PC-9 (cell line): ENCODE results near the gene CTNNA3. TPM values are rescaled to one million over a fixed set of nuclear protein-coding genes. Genes with fewer than 3 reads are reported as not detected.

Experiments
- BruUV-seq: library from RNA; stranded (reverse); fragments of 400-500 nt; replicated peaks from 2 replicates; lab custom pipeline; 2021; lab: Mats Ljungman, UMichigan
- CTCF ChIA-PET: fragments of 300-600 bp; sonication (Branson Sonifier 250); formaldehyde crosslinking; loops from one replicate; lab custom pipeline; 2022; ENCODE audit warnings: antibody characterized with exemption; lab: Charles Lee
- POLR2A ChIA-PET: fragments of 300-600 bp; sonication (Branson Sonifier 250); formaldehyde crosslinking; loops from one replicate; lab custom pipeline; 2022; ENCODE audit warnings: antibody characterized with exemption; ENCODE audit not compliant: unreplicated experiment; lab: Charles Lee
- DNase-seq, 2 experiments: peaks; one replicate each; pipeline versions ENCODE4 v3.0.0 to v3.0.0-alpha.2; 2015 to 2022; ENCODE audit warnings: mixed read lengths in 1 of 2
- H2AFZ ChIP-seq: fragments of 200-600 bp; sonication (generic); 2 replicates; pipeline ENCODE4 v1.8.1; 2017; ENCODE audit warnings: antibody characterized with exemption
- H3F3A ChIP-seq: fragments of 200-600 bp; sonication (generic); 2 replicates; pipeline ENCODE4 v1.8.1; 2017; ENCODE audit warnings: antibody characterized with exemption, mild to moderate bottlenecking, low read depth; ENCODE audit not compliant: insufficient read depth
- H3K27ac ChIP-seq: fragments of 200-600 bp; sonication (generic); 2 replicates; pipeline ENCODE4 v1.6.1; 2016; ENCODE audit warnings: mixed run types
- H3K27me3 ChIP-seq: fragments of 200-600 bp; sonication (generic); 2 replicates; pipeline ENCODE4 v1.6.1; 2016; ENCODE audit warnings: low read depth, mixed run types; ENCODE audit not compliant: insufficient read depth
- H3K36me3 ChIP-seq: fragments of 200-600 bp; sonication (generic); 2 replicates; pipeline ENCODE4 v1.6.1; 2016; ENCODE audit warnings: low read depth, mixed run types
- H3K4me1 ChIP-seq: fragments of 200-600 bp; sonication (generic); replicated peaks from 2 replicates; pipeline ENCODE4 v1.6.1; 2016; ENCODE audit warnings: mixed run types; ENCODE audit not compliant: insufficient read depth
- H3K4me2 ChIP-seq: fragments of 200-600 bp; sonication (generic); 2 replicates; pipeline ENCODE4 v1.6.1; 2017; ENCODE audit warnings: mixed run types
- H3K4me3 ChIP-seq: fragments of 200-600 bp; sonication (generic); 2 replicates; pipeline ENCODE4 v1.6.1; 2016; ENCODE audit warnings: mixed run types
- H3K79me2 ChIP-seq: fragments of 200-600 bp; sonication (generic); 2 replicates; pipeline ENCODE4 v1.6.1; 2017; ENCODE audit warnings: low read depth, mixed run types
- H3K9me2 ChIP-seq: fragments of 200-600 bp; sonication (generic); 2 replicates; pipeline ENCODE4 v1.8.1; 2017; ENCODE audit warnings: mild to moderate bottlenecking; ENCODE audit not compliant: insufficient read depth
- H3K9me3 ChIP-seq: fragments of 200-600 bp; sonication (generic); 2 replicates; pipeline ENCODE4 v1.8.1; 2016; ENCODE audit warnings: low read depth; ENCODE audit not compliant: insufficient read depth
- H4K20me1 ChIP-seq: fragments of 200-600 bp; sonication (generic); 2 replicates; pipeline ENCODE4 v1.8.1; 2017; ENCODE audit not compliant: insufficient read depth
- CTCF ChIP-seq: fragments of 200-600 bp; sonication (generic); conservative IDR thresholded peaks from 2 replicates; pipeline ENCODE4 v1.6.1; 2017; ENCODE audit warnings: mixed run types, antibody characterized with exemption, mild to moderate bottlenecking, moderate library complexity
- EZH2 ChIP-seq: fragments of 200-600 bp; sonication (generic); IDR thresholded peaks from 2 replicates; pipeline ENCODE4 v1.8.0; 2017; ENCODE audit warnings: antibody characterized with exemption, low read depth
- intact Hi-C: fragments of 100-400 bp; cut with micrococcal nuclease; formaldehyde crosslinking; loops from one replicate; pipeline ENCODE4 v1.10.0; 2022; ENCODE audit not compliant: unreplicated experiment
- total RNA-seq: library from RNA; stranded (reverse); gene quantifications from 2 replicates; pipeline ENCODE4 v1.2.3, GENCODE V29; 2021

The CTNNA3 gene
- total RNA-seq, 1 experiment from 2014 or later = not detected

GRCh38 chr10:66183028-66183427 lies 1513.0 kb downstream of the CTNNA3 start:
- POLR2A ChIA-PET = interaction anchor here (0.6 kb wide), 1 partner anchor 1783 kb away, joined by 3 read pairs; no protein-coding TSS in a partner anchor
- no peak overlapping the region for H2AFZ ChIP-seq
- no peaks in the 10 kb centered on the region for H3K4me1 ChIP-seq
- H3K9me2 ChIP-seq = no peaks in the 10 kb centered on the region
- no peak overlapping the region for H3K27ac ChIP-seq
- DNase-seq = no peak
- H3F3A ChIP-seq = no peaks in the 10 kb centered on the region
- no peaks in the 10 kb centered on the region for H3K27me3 ChIP-seq
- BruUV-seq = no TSS peak
- H3K4me2 ChIP-seq = no peak overlapping the region
- no peaks in the 10 kb centered on the region for H3K9me3 ChIP-seq
- H4K20me1 ChIP-seq = no peaks in the 10 kb centered on the region
- H3K36me3 ChIP-seq = no peaks in the 10 kb centered on the region
- TF ChIP-seq CTCF (no peak), EZH2 (no peak)
- CTCF ChIA-PET = no interaction called here
- H3K79me2 ChIP-seq = no peaks in the 10 kb centered on the region
- intact Hi-C loops = loop anchor here (5.0 kb wide), 2 partner anchors 744 to 1206 kb away; partner anchors contain the start of gene LRRTM3
- H3K4me3 ChIP-seq = no peak overlapping the region

GRCh38 chr10:66180581-66181318 lies 1515.2 kb downstream of the CTNNA3 start:
- no peaks in the 10 kb centered on the region for H3K27me3 ChIP-seq
- no peak overlapping the region for H3K4me2 ChIP-seq
- no peaks in the 10 kb centered on the region for H3K36me3 ChIP-seq
- intact Hi-C loops = loop anchor here (1.0 to 5.0 kb wide), 3 partner anchors 747 to 1446 kb away; partner anchors contain the start of gene LRRTM3
- H3K4me3 ChIP-seq = no peak overlapping the region
- no peak overlapping the region for H2AFZ ChIP-seq
- ChIA-PET POLR2A (interaction anchor here (0.6 kb wide), 1 partner anchor 750 kb away, joined by 4 read pairs; no protein-coding TSS in a partner anchor), CTCF (interaction anchor here (0.6 to 0.9 kb wide), 2 partner anchors 1340 to 1583 kb away, joined by 3 to 8 read pairs; no protein-coding TSS in a partner anchor)
- H3K9me3 ChIP-seq = no peaks in the 10 kb centered on the region
- no peaks in the 10 kb centered on the region for H3K4me1 ChIP-seq
- TF ChIP-seq EZH2 (no peak), CTCF (peak; percentile 92)
- DNase-seq = peak; percentile 5 to 49
- no peaks in the 10 kb centered on the region for H4K20me1 ChIP-seq
- no peaks in the 10 kb centered on the region for H3K79me2 ChIP-seq
- no TSS peak for BruUV-seq
- no peaks in the 10 kb centered on the region for H3K9me2 ChIP-seq
- H3K27ac ChIP-seq = no peak overlapping the region
- no peaks in the 10 kb centered on the region for H3F3A ChIP-seq

GRCh38 chr10:66180021-66180420 lies 1516.0 kb downstream of the CTNNA3 start:
- intact Hi-C loops = loop anchor here (1.0 to 5.0 kb wide), 3 partner anchors 747 to 1446 kb away; partner anchors contain the start of gene LRRTM3
- Histone ChIP-seq H4K20me1 (no peaks in the 10 kb centered on the region), H3K4me2 (no peak overlapping the region), H3K27me3 (no peaks in the 10 kb centered on the region), H3K4me1 (no peaks in the 10 kb centered on the region), H3K36me3 (no peaks in the 10 kb centered on the region), H3K4me3 (no peak overlapping the region), H3K27ac (no peak overlapping the region), H3K9me3 (no peaks in the 10 kb centered on the region), H3F3A (no peaks in the 10 kb centered on the region), H2AFZ (no peak overlapping the region), H3K9me2 (no peaks in the 10 kb centered on the region), H3K79me2 (no peaks in the 10 kb centered on the region)
- no peak for TF ChIP-seq CTCF
- TF ChIP-seq EZH2 = no peak
- CTCF ChIA-PET = interaction anchor here (0.6 to 0.9 kb wide), 2 partner anchors 1341 to 1584 kb away, joined by 3 to 8 read pairs; no protein-coding TSS in a partner anchor
- POLR2A ChIA-PET = interaction anchor here (0.6 kb wide), 1 partner anchor 751 kb away, joined by 4 read pairs; no protein-coding TSS in a partner anchor
- no TSS peak for BruUV-seq
- DNase-seq = no peak
